Natural killer cell (primary cell): Measurements from ENCODE around the gene ARL5A. TPM values are rescaled to one million over a fixed set of nuclear protein-coding genes. Genes with fewer than 3 reads are reported as not detected.

Source experiments
- ATAC-seq, 3 donors: fragments of 150-1000 bp in 2 of 3; fragments of 200-7000 bp in 1 of 3; cut with Tn5 transposase; 1 replicate in 1 of 3; 2 replicates in 2 of 3; pipeline ENCODE4 v1.10.0; 2021; ENCODE audit warnings: mild to moderate bottlenecking in 2 of 3, moderate library complexity in 2 of 3
- DNase-seq, 2 donors: peaks; one replicate each; pipeline versions ENCODE4 v3.0.0 to v3.0.0-alpha.2; 2013 to 2021; ENCODE audit warnings: mixed read lengths in 1 of 2
- H3K27ac ChIP-seq: one replicate; pipeline ENCODE4 v1.5.1; 2013; ENCODE audit warnings: mild to moderate bottlenecking, low read length
- H3K27me3 ChIP-seq: one replicate; pipeline ENCODE4 v1.6.1; 2013; ENCODE audit warnings: low read length; ENCODE audit not compliant: control insufficient read depth, insufficient read depth
- H3K36me3 ChIP-seq: one replicate; pipeline ENCODE4 v1.6.1; 2013; ENCODE audit warnings: low read length; ENCODE audit not compliant: control insufficient read depth, insufficient read depth
- H3K4me1 ChIP-seq: one replicate; pipeline ENCODE4 v1.6.1; 2013; ENCODE audit warnings: low read length; ENCODE audit not compliant: control insufficient read depth, insufficient read depth
- H3K4me3 ChIP-seq: one replicate; pipeline ENCODE4 v1.5.1; 2013; ENCODE audit warnings: low read length
- H3K9me3 ChIP-seq: one replicate; pipeline ENCODE4 v1.6.1; 2013; ENCODE audit warnings: low read length; ENCODE audit not compliant: control insufficient read depth, insufficient read depth
- H3K27ac Mint-ChIP-seq, 2 donors: one replicate each; pipeline ENCODE4 v1.8.0; 2022; ENCODE audit warnings: mild to moderate bottlenecking in 2 of 2, mixed read lengths in 2 of 2, moderate library complexity in 1 of 2
- H3K27me3 Mint-ChIP-seq, 2 donors: one replicate each; pipeline ENCODE4 v1.8.0; 2022; ENCODE audit warnings: low read depth in 2 of 2, mixed read lengths in 2 of 2
- H3K36me3 Mint-ChIP-seq: one replicate; pipeline ENCODE4 v1.8.0; 2022; ENCODE audit warnings: mixed read lengths
- H3K4me1 Mint-ChIP-seq, 2 donors: one replicate each; pipeline ENCODE4 v1.8.0; 2022; ENCODE audit warnings: mixed read lengths in 2 of 2
- H3K4me3 Mint-ChIP-seq: one replicate; pipeline ENCODE4 v1.8.0; 2022; ENCODE audit warnings: mild to moderate bottlenecking, moderate library complexity, mixed read lengths
- H3K9me3 Mint-ChIP-seq, 2 donors: one replicate each; pipeline ENCODE4 v1.8.0; 2022; ENCODE audit warnings: mixed read lengths in 2 of 2
- CTCF ChIP-seq: fragments of 200-600 bp; IDR thresholded peaks from one replicate; pipeline ENCODE4 v1.8.0; 2022; ENCODE audit warnings: antibody characterized with exemption
- WGBS: methylation state at CpG from one replicate; pipeline ENCODE4 v1.1.7; 2013; ENCODE audit warnings: missing lambda C conversion rate; ENCODE audit not compliant: insufficient coverage; 5-methylcytosine and 5-hydroxymethylcytosine counted together
- intact Hi-C: fragments of 100-400 bp; cut with micrococcal nuclease; formaldehyde crosslinking; loops from one replicate; pipeline ENCODE4 v1.14.2; 2022
- total RNA-seq, 4 donors: library from RNA; stranded (reverse); fragments of 120-200 nt in 1 of 4; gene quantifications; one replicate each; pipeline versions ENCODE4 v1.2.3 to v1.2.4, GENCODE V29; 2013 to 2022

The ARL5A gene
- total RNA-seq, 3 donors from 2014 or later (not counting 1 experiment from before 2014, with no cell fraction given), result 39.9 to 58.0 (median 56.5) TPM

GRCh38 chr2:151837926-151838325 is 9.7 kb upstream of the ARL5A start:
- no peak overlapping the region for H3K27ac ChIP-seq
- no peaks in the 10 kb centered on the region for H3K9me3 Mint-ChIP-seq
- ATAC-seq, result no peak
- H3K27me3 Mint-ChIP-seq, result no peaks in the 10 kb centered on the region
- no peak overlapping the region for H3K27ac Mint-ChIP-seq
- no peak for DNase-seq
- no peak overlapping the region for H3K4me3 ChIP-seq
- no peaks in the 10 kb centered on the region for H3K27me3 ChIP-seq
- WGBS, result 95% methylated on average over 2 of the region's 3 CpGs
- intact Hi-C loops, result no loop called here
- H3K36me3 Mint-ChIP-seq, result no peaks in the 10 kb centered on the region
- no peak for TF ChIP-seq CTCF
- H3K4me1 ChIP-seq, result no peaks in the 10 kb centered on the region
- H3K9me3 ChIP-seq, result no peaks in the 10 kb centered on the region
- no peak overlapping the region for H3K4me3 Mint-ChIP-seq
- H3K36me3 ChIP-seq, result no peaks in the 10 kb centered on the region
- no peaks in the 10 kb centered on the region for H3K4me1 Mint-ChIP-seq

GRCh38 chr2:151833984-151834383 is 5.8 kb upstream of the ARL5A start:
- no peaks in the 10 kb centered on the region for H3K27me3 ChIP-seq
- H3K4me1 ChIP-seq, result peaks cover under 1% of the 10 kb centered on the region
- Mint-ChIP-seq H3K27ac (no peak overlapping the region), H3K9me3 (no peaks in the 10 kb centered on the region), H3K36me3 (no peaks in the 10 kb centered on the region), H3K4me1 (peaks cover under 1 to 3% of the 10 kb centered on the region in 2 donors), H3K27me3 (no peaks in the 10 kb centered on the region), H3K4me3 (no peak overlapping the region)
- H3K4me3 ChIP-seq, result no peak overlapping the region
- no peak overlapping the region for H3K27ac ChIP-seq
- no peak for TF ChIP-seq CTCF
- no peaks in the 10 kb centered on the region for H3K36me3 ChIP-seq
- intact Hi-C loops, result no loop called here
- DNase-seq (no peak), ATAC-seq (no peak)
- WGBS, result 80% methylated on average over 1 of the region's 3 CpGs
- no peaks in the 10 kb centered on the region for H3K9me3 ChIP-seq

- 96% methylated on average over 2 of the region's 2 CpGs for WGBS
- peaks cover 27% of the 10 kb centered on the region in 2 donors for H3K4me1 Mint-ChIP-seq
- no peaks in the 10 kb centered on the region for H3K27me3 ChIP-seq
These were observed 2.7 kb upstream of the ARL5A start for GRCh38 chr2:151830961-151831360.

More at GRCh38 chr2:151830961-151831360, 2.7 kb upstream of the ARL5A start:
- H3K27ac Mint-ChIP-seq, result no peak overlapping the region
- Histone ChIP-seq H3K27ac (no peak overlapping the region), H3K36me3 (no peaks in the 10 kb centered on the region), H3K9me3 (no peaks in the 10 kb centered on the region), H3K4me3 (no peak overlapping the region), H3K4me1 (peaks cover 10% of the 10 kb centered on the region)
- intact Hi-C loops, result no loop called here
- H3K36me3 Mint-ChIP-seq, result no peaks in the 10 kb centered on the region
- H3K9me3 Mint-ChIP-seq, result no peaks in the 10 kb centered on the region
- TF ChIP-seq CTCF, result no peak
- no peaks in the 10 kb centered on the region for H3K27me3 Mint-ChIP-seq
- H3K4me3 Mint-ChIP-seq, result no peak overlapping the region
- ATAC-seq (no peak), DNase-seq (no peak)
